ENCODE results near the gene MYO7A.
A peak's percentile ranks its signal among the peaks of the same experiment; 100 is the strongest.

MYO7A gene

DNA sequence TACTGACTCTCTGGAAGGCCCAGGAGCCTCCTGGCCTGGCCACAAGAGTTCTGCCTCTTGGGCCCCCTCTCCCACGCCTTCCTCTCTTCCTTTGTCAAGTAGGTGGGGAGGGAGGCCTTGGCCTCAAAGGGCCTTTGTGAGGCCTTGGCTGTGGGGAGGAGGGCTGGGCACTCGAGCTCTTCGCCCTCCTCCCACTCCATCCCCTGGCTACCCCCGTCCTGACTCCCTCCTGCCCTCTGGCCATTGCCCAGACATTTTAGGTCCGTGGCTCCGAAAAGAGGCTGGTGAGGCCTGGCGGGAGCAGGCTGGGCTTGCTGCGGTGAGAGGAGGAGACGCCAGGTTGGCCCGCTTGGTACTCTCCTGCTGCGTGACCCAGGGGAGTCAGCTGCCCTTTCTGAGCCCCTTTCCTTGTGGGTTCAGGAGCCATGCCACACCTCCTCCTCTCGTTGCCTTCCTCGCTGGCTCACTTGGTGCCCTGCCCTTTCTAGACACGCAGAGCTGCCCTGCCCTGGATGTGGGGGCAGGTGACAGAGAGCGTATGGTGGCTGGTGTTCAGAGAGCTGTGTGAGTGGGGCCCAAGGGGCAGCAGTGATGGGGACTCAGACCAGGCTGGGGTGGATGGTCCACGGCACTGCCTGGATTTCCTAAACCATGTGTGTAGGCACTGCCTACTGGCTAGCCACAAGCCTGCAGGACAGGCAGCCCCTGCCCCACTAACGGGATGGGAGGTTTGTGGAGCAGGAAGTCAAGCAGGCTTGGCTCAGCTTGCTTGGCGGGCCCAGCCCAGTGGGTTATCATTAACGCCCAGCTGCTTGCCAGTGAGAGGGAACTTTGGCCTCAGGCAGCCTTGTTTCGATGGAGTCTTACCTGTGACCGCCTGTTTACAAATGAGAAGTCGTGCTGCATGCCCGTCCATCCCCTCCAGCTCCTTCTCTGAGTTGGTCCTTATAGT is 41.2 kb upstream of the MYO7A start:
- Histone ChIP-seq H3K79me2 (ENCODE audit: insufficient read depth, low read length) (peaks cover 5% of the 10 kb centered on the region; the same call in 1 of the 2 replicates), H3F3A (ENCODE audit: low read depth) (no peaks in the 10 kb centered on the region), H3K9ac (ENCODE audit: low read depth, low read length, poor library complexity, severe bottlenecking) (no peak overlapping the region), H3K27me3 (ENCODE audit: insufficient read depth, low read length, poor library complexity, severe bottlenecking) (no peaks in the 10 kb centered on the region), H2AFZ (ENCODE audit: low read length) (no peak overlapping the region), H3K9me2 (replicated peaks; ENCODE audit: low read depth, low read length) (no peaks in the 10 kb centered on the region), H3K4me1 (ENCODE audit: insufficient read depth, low read length, poor library complexity, severe bottlenecking) (peaks cover 37% of the 10 kb centered on the region), H3K36me3 (ENCODE audit: insufficient read depth, low read length) (no peaks in the 10 kb centered on the region; the same call in 1 of the 2 replicates), H3K4me3 (ENCODE audit: low read length, poor library complexity, severe bottlenecking) (no peak overlapping the region), H4K20me1 (ENCODE audit: insufficient read depth, low read length, poor library complexity, severe bottlenecking) (no peaks in the 10 kb centered on the region), H3K9me3 (ENCODE audit: insufficient read depth, low read depth, low read length) (no peaks in the 10 kb centered on the region), H3K4me2 (ENCODE audit: low read depth, low read length, poor library complexity, severe bottlenecking) (peak overlapping the region; percentile 3)
- TF ChIP-seq EZH2phosphoT487 (IDR thresholded peaks at IDR 0.05; ENCODE audit: borderline replicate concordance): no peak
- TF ChIP-seq, protein P1, sequence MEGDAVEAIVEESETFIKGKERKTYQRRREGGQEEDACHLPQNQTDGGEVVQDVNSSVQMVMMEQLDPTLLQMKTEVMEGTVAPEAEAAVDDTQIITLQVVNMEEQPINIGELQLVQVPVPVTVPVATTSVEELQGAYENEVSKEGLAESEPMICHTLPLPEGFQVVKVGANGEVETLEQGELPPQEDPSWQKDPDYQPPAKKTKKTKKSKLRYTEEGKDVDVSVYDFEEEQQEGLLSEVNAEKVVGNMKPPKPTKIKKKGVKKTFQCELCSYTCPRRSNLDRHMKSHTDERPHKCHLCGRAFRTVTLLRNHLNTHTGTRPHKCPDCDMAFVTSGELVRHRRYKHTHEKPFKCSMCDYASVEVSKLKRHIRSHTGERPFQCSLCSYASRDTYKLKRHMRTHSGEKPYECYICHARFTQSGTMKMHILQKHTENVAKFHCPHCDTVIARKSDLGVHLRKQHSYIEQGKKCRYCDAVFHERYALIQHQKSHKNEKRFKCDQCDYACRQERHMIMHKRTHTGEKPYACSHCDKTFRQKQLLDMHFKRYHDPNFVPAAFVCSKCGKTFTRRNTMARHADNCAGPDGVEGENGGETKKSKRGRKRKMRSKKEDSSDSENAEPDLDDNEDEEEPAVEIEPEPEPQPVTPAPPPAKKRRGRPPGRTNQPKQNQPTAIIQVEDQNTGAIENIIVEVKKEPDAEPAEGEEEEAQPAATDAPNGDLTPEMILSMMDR (conservative IDR thresholded peaks at IDR 0.05; ENCODE audit: low read length): no peak

DNA sequence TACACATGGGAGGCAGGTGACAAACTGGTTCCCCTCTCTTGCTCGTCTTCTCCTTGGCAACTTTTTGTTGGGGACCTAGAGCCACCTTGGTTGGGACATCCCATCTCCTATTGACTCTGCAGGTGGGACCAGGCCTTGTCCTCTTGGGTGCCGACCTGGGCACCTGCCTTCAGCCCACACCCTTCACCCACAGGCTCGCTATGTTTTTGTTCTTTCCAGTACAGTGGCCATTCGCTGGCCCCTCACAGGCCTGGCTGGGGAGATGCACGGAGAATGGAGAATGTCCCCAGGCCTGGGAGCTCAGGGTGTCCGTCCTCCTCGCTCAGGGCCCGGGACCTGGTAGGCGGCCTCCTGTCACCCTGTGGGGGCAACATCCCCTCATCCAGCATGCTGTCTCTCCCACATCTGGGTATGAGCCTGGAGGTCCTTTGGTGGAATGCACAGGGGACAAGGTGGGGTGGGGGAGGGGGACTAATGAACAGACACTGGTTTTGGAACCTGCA is 40.3 kb upstream of the MYO7A start:
- no peaks in the 10 kb centered on the region; the same call in 1 of the 2 replicates for H3K36me3 ChIP-seq (ENCODE audit: insufficient read depth, low read length)
- no peaks in the 10 kb centered on the region for H3K9me3 ChIP-seq (ENCODE audit: insufficient read depth, low read depth, low read length)
- no peak overlapping the region for H3K9ac ChIP-seq (ENCODE audit: low read depth, low read length, poor library complexity, severe bottlenecking)
- H3K27me3 ChIP-seq (ENCODE audit: insufficient read depth, low read length, poor library complexity, severe bottlenecking): no peaks in the 10 kb centered on the region
- H4K20me1 ChIP-seq (ENCODE audit: insufficient read depth, low read length, poor library complexity, severe bottlenecking): no peaks in the 10 kb centered on the region
- no peak overlapping the region for H2AFZ ChIP-seq (ENCODE audit: low read length)
- no peaks in the 10 kb centered on the region for H3K9me2 ChIP-seq (replicated peaks; ENCODE audit: low read depth, low read length)
- H3K4me1 ChIP-seq (ENCODE audit: insufficient read depth, low read length, poor library complexity, severe bottlenecking): peaks cover 28% of the 10 kb centered on the region
- no peak overlapping the region for H3K4me3 ChIP-seq (ENCODE audit: low read length, poor library complexity, severe bottlenecking)
- H3F3A ChIP-seq (ENCODE audit: low read depth): no peaks in the 10 kb centered on the region
- H3K79me2 ChIP-seq (ENCODE audit: insufficient read depth, low read length): no peaks in the 10 kb centered on the region
- no peak overlapping the region for H3K4me2 ChIP-seq (ENCODE audit: low read depth, low read length, poor library complexity, severe bottlenecking)
- TF ChIP-seq, protein P1 (conservative IDR thresholded peaks at IDR 0.05; ENCODE audit: low read length): no peak
- no peak for TF ChIP-seq EZH2phosphoT487 (IDR thresholded peaks at IDR 0.05; ENCODE audit: borderline replicate concordance)

- Histone ChIP-seq H3K4me3 (ENCODE audit: low read length, poor library complexity, severe bottlenecking) (no peak overlapping the region), H2AFZ (ENCODE audit: low read length) (no peak overlapping the region), H3K4me2 (ENCODE audit: low read depth, low read length, poor library complexity, severe bottlenecking) (no peak overlapping the region), H4K20me1 (ENCODE audit: insufficient read depth, low read length, poor library complexity, severe bottlenecking) (no peaks in the 10 kb centered on the region), H3K36me3 (ENCODE audit: insufficient read depth, low read length) (no peaks in the 10 kb centered on the region; the same call in 1 of the 2 replicates), H3K9me2 (replicated peaks; ENCODE audit: low read depth, low read length) (no peaks in the 10 kb centered on the region), H3K9ac (ENCODE audit: low read depth, low read length, poor library complexity, severe bottlenecking) (no peak overlapping the region), H3K4me1 (ENCODE audit: insufficient read depth, low read length, poor library complexity, severe bottlenecking) (peaks cover 22% of the 10 kb centered on the region), H3K27me3 (ENCODE audit: insufficient read depth, low read length, poor library complexity, severe bottlenecking) (no peaks in the 10 kb centered on the region), H3F3A (ENCODE audit: low read depth) (no peaks in the 10 kb centered on the region), H3K9me3 (ENCODE audit: insufficient read depth, low read depth, low read length) (no peaks in the 10 kb centered on the region), H3K79me2 (ENCODE audit: insufficient read depth, low read length) (no peaks in the 10 kb centered on the region)
- TF ChIP-seq EZH2phosphoT487 (IDR thresholded peaks at IDR 0.05; ENCODE audit: borderline replicate concordance): no peak
- TF ChIP-seq, protein P1 (conservative IDR thresholded peaks at IDR 0.05; ENCODE audit: low read length): no peak
Measured at GRCh38 chr11:77088236-77089003, 39.6 kb upstream of the MYO7A start.

Measured in Loucy (cell line).